Muscle layer of colon (tissue), 2 donors: ENCODE results near the gene GRPEL1.

ENCODE experiments used
- H3K27ac ChIP-seq: one replicate; pipeline ENCODE4 v1.7.0; 2013; ENCODE audit warnings: low read depth, mild to moderate bottlenecking, low read length, moderate library complexity
- H3K27me3 ChIP-seq, 2 donors: one replicate each; pipeline ENCODE4 v1.7.0; 2013; ENCODE audit warnings: low read length in 2 of 2, mild to moderate bottlenecking in 2 of 2; ENCODE audit not compliant: insufficient read depth in 2 of 2, control insufficient read depth in 1 of 2
- H3K36me3 ChIP-seq: one replicate; pipeline ENCODE4 v1.7.0; 2013; ENCODE audit warnings: mild to moderate bottlenecking, low read length; ENCODE audit not compliant: insufficient read depth
- H3K4me1 ChIP-seq: one replicate; pipeline ENCODE4 v1.7.0; 2013; ENCODE audit warnings: mild to moderate bottlenecking, low read length; ENCODE audit not compliant: insufficient read depth
- H3K4me3 ChIP-seq, 2 donors: one replicate each; pipeline ENCODE4 v1.7.0; 2013; ENCODE audit warnings: low read length in 2 of 2, low read depth in 1 of 2, mild to moderate bottlenecking in 1 of 2, moderate library complexity in 1 of 2
- H3K9ac ChIP-seq: one replicate; pipeline ENCODE4 v1.7.0; 2013; ENCODE audit warnings: low read length
- H3K9me3 ChIP-seq: one replicate; pipeline ENCODE4 v1.7.0; 2013; ENCODE audit warnings: mild to moderate bottlenecking, low read length
- donor health status: abdominal sarcoma.
- donor health status: Adenocarcinoma of cecum.

Gene GRPEL1

GRCh38 chr4:7017446-7018048 is 50.3 kb downstream of the GRPEL1 start:
- no peak overlapping the region for H3K4me3 ChIP-seq
- no peak overlapping the region for H3K9ac ChIP-seq
- no peaks in the 10 kb centered on the region for H3K27me3 ChIP-seq
- peaks cover 41% of the 10 kb centered on the region for H3K36me3 ChIP-seq
- H3K9me3 ChIP-seq: no peaks in the 10 kb centered on the region
- no peak overlapping the region for H3K27ac ChIP-seq
- no peaks in the 10 kb centered on the region for H3K4me1 ChIP-seq

- Histone ChIP-seq H3K27me3 (no peaks in the 10 kb centered on the region), H3K36me3 (peaks cover 36% of the 10 kb centered on the region), H3K4me1 (no peaks in the 10 kb centered on the region), H3K27ac (no peak overlapping the region), H3K9ac (no peak overlapping the region), H3K4me3 (no peak overlapping the region), H3K9me3 (no peaks in the 10 kb centered on the region)
Observed at GRCh38 chr4:7016512-7016911, 51.4 kb downstream of the GRPEL1 start.

GRCh38 chr4:7016086-7016485 is 51.8 kb downstream of the GRPEL1 start:
- no peaks in the 10 kb centered on the region for H3K27me3 ChIP-seq
- H3K36me3 ChIP-seq: peaks cover 39% of the 10 kb centered on the region
- no peak overlapping the region for H3K27ac ChIP-seq
- no peaks in the 10 kb centered on the region for H3K9me3 ChIP-seq
- no peak overlapping the region for H3K9ac ChIP-seq
- no peak overlapping the region for H3K4me3 ChIP-seq
- H3K4me1 ChIP-seq: no peaks in the 10 kb centered on the region

- Histone ChIP-seq H3K9me3 (no peaks in the 10 kb centered on the region), H3K27ac (no peak overlapping the region), H3K4me3 (no peak overlapping the region), H3K4me1 (no peaks in the 10 kb centered on the region), H3K36me3 (peaks cover 45% of the 10 kb centered on the region), H3K27me3 (no peaks in the 10 kb centered on the region), H3K9ac (no peak overlapping the region)
Observed at GRCh38 chr4:7015383-7016035, 52.4 kb downstream of the GRPEL1 start.

- Histone ChIP-seq H3K9ac (no peak overlapping the region), H3K27me3 (no peaks in the 10 kb centered on the region), H3K27ac (no peak overlapping the region), H3K9me3 (no peaks in the 10 kb centered on the region), H3K36me3 (peaks cover 52% of the 10 kb centered on the region), H3K4me1 (no peaks in the 10 kb centered on the region), H3K4me3 (no peak overlapping the region)
Observed at GRCh38 chr4:7014815-7015214, 53.0 kb downstream of the GRPEL1 start.

GRCh38 chr4:7013175-7013574 is 54.7 kb downstream of the GRPEL1 start:
- no peak overlapping the region for H3K4me3 ChIP-seq
- no peak overlapping the region for H3K9ac ChIP-seq
- H3K4me1 ChIP-seq: no peaks in the 10 kb centered on the region
- H3K36me3 ChIP-seq: peaks cover 63% of the 10 kb centered on the region
- H3K27me3 ChIP-seq: no peaks in the 10 kb centered on the region
- no peak overlapping the region for H3K27ac ChIP-seq
- H3K9me3 ChIP-seq: no peaks in the 10 kb centered on the region

GRCh38 chr4:7009564-7009963 is 58.3 kb downstream of the GRPEL1 start:
- Histone ChIP-seq H3K4me3 (no peak overlapping the region), H3K9me3 (no peaks in the 10 kb centered on the region), H3K36me3 (peaks cover 55% of the 10 kb centered on the region), H3K9ac (no peak overlapping the region), H3K4me1 (no peaks in the 10 kb centered on the region), H3K27me3 (no peaks in the 10 kb centered on the region), H3K27ac (no peak overlapping the region)
